Measurements from ENCODE around the gene THSD4.

DNA sequence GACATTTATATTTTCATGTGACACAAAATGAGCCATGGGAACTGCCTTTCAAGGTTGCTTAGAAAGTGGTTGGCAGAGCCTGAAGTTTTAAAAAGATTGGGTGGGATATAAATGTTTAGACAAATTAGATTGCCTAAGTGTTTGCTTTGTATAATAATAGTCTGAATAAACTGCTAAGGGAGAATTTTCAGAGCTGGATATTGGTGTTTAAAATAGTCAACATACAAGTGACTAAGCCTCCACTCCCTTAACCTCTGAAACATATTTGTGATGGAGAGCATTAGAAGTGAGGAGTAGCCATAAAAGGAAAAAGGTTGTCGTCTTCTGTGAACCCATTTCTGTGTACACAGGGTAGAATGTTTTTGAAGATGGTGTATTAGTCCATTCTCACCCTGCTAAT is 201.6 kb downstream of the THSD4 start:
- TF ChIP-seq, protein P1, sequence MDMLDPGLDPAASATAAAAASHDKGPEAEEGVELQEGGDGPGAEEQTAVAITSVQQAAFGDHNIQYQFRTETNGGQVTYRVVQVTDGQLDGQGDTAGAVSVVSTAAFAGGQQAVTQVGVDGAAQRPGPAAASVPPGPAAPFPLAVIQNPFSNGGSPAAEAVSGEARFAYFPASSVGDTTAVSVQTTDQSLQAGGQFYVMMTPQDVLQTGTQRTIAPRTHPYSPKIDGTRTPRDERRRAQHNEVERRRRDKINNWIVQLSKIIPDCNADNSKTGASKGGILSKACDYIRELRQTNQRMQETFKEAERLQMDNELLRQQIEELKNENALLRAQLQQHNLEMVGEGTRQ (IDR thresholded peaks at IDR 0.05; ENCODE audit: low read depth, low read length), result no peak
- TF ChIP-seq, protein P2, sequence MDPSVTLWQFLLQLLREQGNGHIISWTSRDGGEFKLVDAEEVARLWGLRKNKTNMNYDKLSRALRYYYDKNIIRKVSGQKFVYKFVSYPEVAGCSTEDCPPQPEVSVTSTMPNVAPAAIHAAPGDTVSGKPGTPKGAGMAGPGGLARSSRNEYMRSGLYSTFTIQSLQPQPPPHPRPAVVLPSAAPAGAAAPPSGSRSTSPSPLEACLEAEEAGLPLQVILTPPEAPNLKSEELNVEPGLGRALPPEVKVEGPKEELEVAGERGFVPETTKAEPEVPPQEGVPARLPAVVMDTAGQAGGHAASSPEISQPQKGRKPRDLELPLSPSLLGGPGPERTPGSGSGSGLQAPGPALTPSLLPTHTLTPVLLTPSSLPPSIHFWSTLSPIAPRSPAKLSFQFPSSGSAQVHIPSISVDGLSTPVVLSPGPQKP (IDR thresholded peaks at IDR 0.05; ENCODE audit: borderline replicate concordance, low read depth, low read length), result no peak
- TF ChIP-seq MXI1 (IDR thresholded peaks at IDR 0.05; ENCODE audit: borderline replicate concordance, low read depth, low read length), result no peak
- TF ChIP-seq, protein P3, sequence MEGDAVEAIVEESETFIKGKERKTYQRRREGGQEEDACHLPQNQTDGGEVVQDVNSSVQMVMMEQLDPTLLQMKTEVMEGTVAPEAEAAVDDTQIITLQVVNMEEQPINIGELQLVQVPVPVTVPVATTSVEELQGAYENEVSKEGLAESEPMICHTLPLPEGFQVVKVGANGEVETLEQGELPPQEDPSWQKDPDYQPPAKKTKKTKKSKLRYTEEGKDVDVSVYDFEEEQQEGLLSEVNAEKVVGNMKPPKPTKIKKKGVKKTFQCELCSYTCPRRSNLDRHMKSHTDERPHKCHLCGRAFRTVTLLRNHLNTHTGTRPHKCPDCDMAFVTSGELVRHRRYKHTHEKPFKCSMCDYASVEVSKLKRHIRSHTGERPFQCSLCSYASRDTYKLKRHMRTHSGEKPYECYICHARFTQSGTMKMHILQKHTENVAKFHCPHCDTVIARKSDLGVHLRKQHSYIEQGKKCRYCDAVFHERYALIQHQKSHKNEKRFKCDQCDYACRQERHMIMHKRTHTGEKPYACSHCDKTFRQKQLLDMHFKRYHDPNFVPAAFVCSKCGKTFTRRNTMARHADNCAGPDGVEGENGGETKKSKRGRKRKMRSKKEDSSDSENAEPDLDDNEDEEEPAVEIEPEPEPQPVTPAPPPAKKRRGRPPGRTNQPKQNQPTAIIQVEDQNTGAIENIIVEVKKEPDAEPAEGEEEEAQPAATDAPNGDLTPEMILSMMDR (conservative IDR thresholded peaks at IDR 0.05; ENCODE audit: low read depth, low read length), result no peak

Measured in IMR-90 (cell line).